K562 (cell line): ENCODE results near the gene KIFC3. TPM values are rescaled to one million over a fixed set of nuclear protein-coding genes. Genes with fewer than 3 reads are reported as not detected.

ENCODE experiments used
- FIP1L1 ChIP-seq: fragments of 200-400 bp; formaldehyde crosslinking; IDR thresholded peaks from 2 replicates; pipeline ENCODE4 v1.6.1; 2018; ENCODE audit warnings: mild to moderate bottlenecking, low read depth, low read length; ENCODE audit not compliant: poor library complexity, severe bottlenecking
- FOXA3 ChIP-seq, 2 experiments: fragments of 450-650 bp in 1 of 2; sonication (generic) in 1 of 2; formaldehyde crosslinking; IDR thresholded peaks in 1 of 2; conservative IDR thresholded peaks in 1 of 2; 2 replicates each; pipeline versions ENCODE4 v1.4.0 to v1.8.0; 2020 to 2022; ENCODE audit warnings: mild to moderate bottlenecking in 2 of 2, missing genetic modification reagents in 1 of 2
- FOXP1 ChIP-seq: sonication (generic); formaldehyde crosslinking; IDR thresholded peaks from 2 replicates; pipeline ENCODE4 v1.8.0; 2022; ENCODE audit warnings: mild to moderate bottlenecking, missing genetic modification reagents
- GMEB1 ChIP-seq: fragments of 250-450 bp; sonication (Bioruptor Pico); IDR thresholded peaks from 2 replicates; pipeline ENCODE4 v1.4.0; 2020; ENCODE audit warnings: mild to moderate bottlenecking
- HEY1 ChIP-seq: fragments of 250-450 bp; sonication (Bioruptor Pico); IDR thresholded peaks from 2 replicates; pipeline ENCODE4 v1.5.0; 2020; ENCODE audit warnings: mild to moderate bottlenecking, moderate library complexity, borderline replicate concordance
- KDM1A ChIP-seq, 2 experiments: fragments of 450-650 bp; IDR thresholded peaks; 2 replicates each; pipeline ENCODE4 v1.6.1; 2016; ENCODE audit warnings: mild to moderate bottlenecking in 2 of 2
- MYBL2 ChIP-seq, 2 experiments: fragments of 450-650 bp in 1 of 2; sonication (generic) in 1 of 2; formaldehyde crosslinking in 1 of 2; IDR thresholded peaks; 2 replicates each; pipeline versions ENCODE4 v1.6.1 to v1.8.1; 2017 to 2022; ENCODE audit warnings: borderline replicate concordance in 1 of 2, inconsistent platforms in 1 of 2, low read depth in 1 of 2, mild to moderate bottlenecking in 1 of 2, missing genetic modification reagents in 1 of 2, moderate library complexity in 1 of 2
- NKRF ChIP-seq: fragments of 450-650 bp; IDR thresholded peaks from 2 replicates; pipeline ENCODE4 v1.6.1; 2016; ENCODE audit warnings: borderline replicate concordance
- PATZ1 ChIP-seq: fragments of 250-450 bp; sonication (Bioruptor Pico); IDR thresholded peaks from 2 replicates; pipeline ENCODE4 v1.5.0; 2020; ENCODE audit warnings: mild to moderate bottlenecking, borderline replicate concordance
- POLR2A ChIP-seq: fragments of 450-650 bp; conservative IDR thresholded peaks from 2 replicates; pipeline ENCODE4 v1.6.1; 2016
- POLR2AphosphoS5 ChIP-seq: IDR thresholded peaks from 2 replicates; pipeline ENCODE4 v1.6.1; 2011; ENCODE audit warnings: mild to moderate bottlenecking, low read depth, low read length, moderate library complexity; ENCODE audit not compliant: control insufficient read depth, insufficient read depth
- SIX5 ChIP-seq, 2 experiments: IDR thresholded peaks; 2 replicates each; pipeline ENCODE4 v1.6.1; 2011; ENCODE audit warnings: low read length in 2 of 2, borderline replicate concordance in 1 of 2, low read depth in 1 of 2, mild to moderate bottlenecking in 1 of 2, moderate library complexity in 1 of 2; ENCODE audit not compliant: insufficient read depth in 1 of 2
- YBX1 ChIP-seq: fragments of 450-650 bp; IDR thresholded peaks from 2 replicates; pipeline ENCODE4 v1.7.1; 2016; ENCODE audit warnings: mild to moderate bottlenecking
- ZBTB7A ChIP-seq: IDR thresholded peaks from 2 replicates; pipeline ENCODE4 v1.6.1; 2011; ENCODE audit warnings: low read depth, mild to moderate bottlenecking, low read length, moderate library complexity, borderline replicate concordance; ENCODE audit not compliant: control insufficient read depth
- ZNF184 ChIP-seq: sonication (generic); formaldehyde crosslinking; IDR thresholded peaks from 2 replicates; pipeline ENCODE4 v1.5.0; 2020; ENCODE audit warnings: missing genetic modification reagents
- ZNF277 ChIP-seq: fragments of 250-450 bp; sonication (Bioruptor Pico); IDR thresholded peaks from 2 replicates; pipeline ENCODE4 v1.8.0; 2022; ENCODE audit warnings: inconsistent platforms, mild to moderate bottlenecking, moderate library complexity, borderline replicate concordance
- ZNF561 ChIP-seq: fragments of 450-650 bp; formaldehyde crosslinking; conservative IDR thresholded peaks from 2 replicates; pipeline ENCODE4 v1.4.0; 2020; ENCODE audit warnings: mild to moderate bottlenecking, moderate library complexity
- ZNF764 ChIP-seq: fragments of 250-450 bp; sonication (Bioruptor Pico); IDR thresholded peaks from 2 replicates; pipeline ENCODE4 v1.4.0; 2020; ENCODE audit warnings: low read depth, mild to moderate bottlenecking, moderate library complexity
- ZSCAN29 ChIP-seq: fragments of 450-650 bp; IDR thresholded peaks from 2 replicates; pipeline ENCODE4 v1.6.1; 2017
- polyA plus RNA-seq, 8 experiments: library from polyadenylated mRNA; depleted of rRNA in 4 of 8; stranded (reverse) in 5 of 8; unstranded in 3 of 8; fragments of >200 nt; fragmentation: Nextera tagmentation in 2 of 8; fragmentation: Illumina TruSeq in 1 of 8; extraction: Ambion mirVana in 2 of 8; extraction: Trizol in 1 of 8; gene quantifications; 2 replicates each; pipeline versions ENCODE4 v1.2.1 to v1.2.3, GENCODE V29; 2011 to 2014; ENCODE audit warnings: inconsistent platforms in 1 of 8, missing spikeins in 1 of 8
- total RNA-seq, 7 experiments: library from RNA; depleted of rRNA in 6 of 7; stranded (reverse); fragments of >200 nt in 6 of 7; fragmentation: Illumina TruSeq in 2 of 7; extraction: Trizol in 2 of 7; gene quantifications; 2 replicates each; pipeline versions ENCODE4 v1.2.1 to v1.2.3, GENCODE V29; 2011 to 2021; ENCODE audit warnings: low replicate concordance in 1 of 7

KIFC3 gene
- total and polyA plus RNA-seq, 9 of the 15 experiments (the other 6 are each of a cell fraction or from before 2014, with no cell fraction given): 0.23 to 105 (median 26.2) TPM

GRCh38 chr16:57803134-57803990 is 1.1 kb upstream of the KIFC3 start (continued):
- no peak for TF ChIP-seq NKRF
- no peak for TF ChIP-seq ZNF561 (CRISPR knock-in tag)
- TF ChIP-seq PATZ1 (CRISPR knock-in tag): 0 out of 2 replicates have a peak, but pooled peaks have one; percentile 38
- TF ChIP-seq YBX1: no peak
- TF ChIP-seq FIP1L1: no peak
- TF ChIP-seq KDM1A (IDR thresholded peaks at IDR 0.05): peak in 1 of 2 experiments; percentile 30; a peak in 2 of 4 replicates
- TF ChIP-seq FOXA3 (CRISPR knock-in tag; conservative IDR thresholded peaks at IDR 0.05 in 1 of 2, IDR thresholded peaks at IDR 0.05 in 1 of 2): no peak
- TF ChIP-seq ZNF184: no peak
- TF ChIP-seq FOXP1: no peak
- no peak for TF ChIP-seq HEY1 (CRISPR knock-in tag)
- no peak for TF ChIP-seq ZNF277 (CRISPR knock-in tag)
- TF ChIP-seq ZBTB7A: peak; percentile 57
- TF ChIP-seq SIX5 (IDR thresholded peaks at IDR 0.05; ENCODE audit: borderline replicate concordance in 1 of 2, insufficient read depth in 1 of 2, low read depth in 1 of 2, low read length in 2 of 2): no peak
- no peak for TF ChIP-seq ZSCAN29
- peak; percentile 75 for TF ChIP-seq POLR2A
- TF ChIP-seq POLR2AphosphoS5: peak; percentile 23; the same call in 1 of the 2 replicates
- no peak for TF ChIP-seq GMEB1 (CRISPR knock-in tag)
- no peak for TF ChIP-seq MYBL2 (IDR thresholded peaks at IDR 0.05; ENCODE audit: low read depth)
- TF ChIP-seq MYBL2 (CRISPR knock-in tag; IDR thresholded peaks at IDR 0.05; ENCODE audit: borderline replicate concordance): no peak
- TF ChIP-seq ZNF764 (CRISPR knock-in tag): no peak
